ENCODE data around the gene KRT6A.

GRCh38 chr12:52480073-52480472 lies 13.0 kb downstream of the KRT6A start:
- TF ChIP-seq EZH2 (IDR thresholded peaks at IDR 0.05; ENCODE audit: borderline replicate concordance, insufficient read depth, low read depth, low read length, poor library complexity, severe bottlenecking) (no peak), CTCF (IDR thresholded peaks at IDR 0.05) (no peak)

Measured in B cell (primary cell).